ENCODE measurements around the gene ZNF217. TPM values are rescaled to one million over a fixed set of nuclear protein-coding genes. Genes with fewer than 3 reads are reported as not detected.
"Not testable (repeated sequence)": the region's sequence is repeated elsewhere in the genome, so short reads cannot be mapped to it uniquely, and the experiment has no call there.

The ZNF217 gene
- total RNA-seq, 1 donor from 2014 or later: 76.3 TPM

GRCh38 chr20:53524589-53525312 lies 68.9 kb downstream of the ZNF217 start:
- Mint-ChIP-seq H3K36me3 (ENCODE audit: insufficient read depth) (no peaks in the 10 kb centered on the region), H3K4me3 (ENCODE audit: low read depth) (no peak overlapping the region), H3K27ac (no peak overlapping the region), H3K27me3 (no peaks in the 10 kb centered on the region), H3K9me3 (ENCODE audit: low read depth) (no peaks in the 10 kb centered on the region), H3K4me1 (ENCODE audit: low read depth) (no peaks in the 10 kb centered on the region)
- DNase-seq (ENCODE audit: low spot score, unreplicated experiment): no peak
- TF ChIP-seq, protein P1, sequence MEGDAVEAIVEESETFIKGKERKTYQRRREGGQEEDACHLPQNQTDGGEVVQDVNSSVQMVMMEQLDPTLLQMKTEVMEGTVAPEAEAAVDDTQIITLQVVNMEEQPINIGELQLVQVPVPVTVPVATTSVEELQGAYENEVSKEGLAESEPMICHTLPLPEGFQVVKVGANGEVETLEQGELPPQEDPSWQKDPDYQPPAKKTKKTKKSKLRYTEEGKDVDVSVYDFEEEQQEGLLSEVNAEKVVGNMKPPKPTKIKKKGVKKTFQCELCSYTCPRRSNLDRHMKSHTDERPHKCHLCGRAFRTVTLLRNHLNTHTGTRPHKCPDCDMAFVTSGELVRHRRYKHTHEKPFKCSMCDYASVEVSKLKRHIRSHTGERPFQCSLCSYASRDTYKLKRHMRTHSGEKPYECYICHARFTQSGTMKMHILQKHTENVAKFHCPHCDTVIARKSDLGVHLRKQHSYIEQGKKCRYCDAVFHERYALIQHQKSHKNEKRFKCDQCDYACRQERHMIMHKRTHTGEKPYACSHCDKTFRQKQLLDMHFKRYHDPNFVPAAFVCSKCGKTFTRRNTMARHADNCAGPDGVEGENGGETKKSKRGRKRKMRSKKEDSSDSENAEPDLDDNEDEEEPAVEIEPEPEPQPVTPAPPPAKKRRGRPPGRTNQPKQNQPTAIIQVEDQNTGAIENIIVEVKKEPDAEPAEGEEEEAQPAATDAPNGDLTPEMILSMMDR (IDR thresholded peaks at IDR 0.05; ENCODE audit: unreplicated experiment): no peak

- H3K9me3 Mint-ChIP-seq (ENCODE audit: low read depth); H3K4me1 Mint-ChIP-seq (ENCODE audit: low read depth); DNase-seq (ENCODE audit: low spot score, unreplicated experiment); H3K27ac Mint-ChIP-seq; H3K36me3 Mint-ChIP-seq (ENCODE audit: insufficient read depth); H3K4me3 Mint-ChIP-seq (ENCODE audit: low read depth); H3K27me3 Mint-ChIP-seq: not testable (repeated sequence)
Observed at GRCh38 chr20:53523615-53524014, 70.0 kb downstream of the ZNF217 start.

DNA sequence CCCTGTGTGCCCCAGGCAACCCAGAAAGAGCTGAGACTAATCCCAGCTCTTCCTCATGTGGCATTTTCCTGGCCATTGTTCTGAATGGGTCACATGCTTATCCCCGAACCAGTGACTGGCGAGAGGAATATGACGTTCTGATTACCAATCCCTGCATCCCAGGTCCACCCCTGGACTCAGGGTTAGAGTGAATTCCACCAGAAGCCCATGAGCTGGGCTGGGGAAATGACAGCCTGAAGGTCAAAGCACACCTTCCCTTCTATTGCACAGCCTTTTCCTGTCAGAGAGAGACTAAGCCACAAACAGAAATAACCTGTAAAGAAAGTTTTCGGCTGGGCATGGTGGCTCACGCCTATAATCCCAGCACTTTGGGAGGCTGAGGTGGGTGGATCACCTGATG lies 70.9 kb downstream of the ZNF217 start:
- H3K4me3 Mint-ChIP-seq (ENCODE audit: low read depth): no peak overlapping the region
- no peak for DNase-seq (ENCODE audit: low spot score, unreplicated experiment)
- H3K36me3 Mint-ChIP-seq (ENCODE audit: insufficient read depth): no peaks in the 10 kb centered on the region
- TF ChIP-seq, protein P1 (IDR thresholded peaks at IDR 0.05; ENCODE audit: unreplicated experiment): no peak
- no peaks in the 10 kb centered on the region for H3K4me1 Mint-ChIP-seq (ENCODE audit: low read depth)
- H3K9me3 Mint-ChIP-seq (ENCODE audit: low read depth): no peaks in the 10 kb centered on the region
- H3K27me3 Mint-ChIP-seq: no peaks in the 10 kb centered on the region
- H3K27ac Mint-ChIP-seq: no peak overlapping the region

GRCh38 chr20:53522026-53522425 lies 71.6 kb downstream of the ZNF217 start:
- no peaks in the 10 kb centered on the region for H3K36me3 Mint-ChIP-seq (ENCODE audit: insufficient read depth)
- H3K9me3 Mint-ChIP-seq (ENCODE audit: low read depth): no peaks in the 10 kb centered on the region
- H3K4me3 Mint-ChIP-seq (ENCODE audit: low read depth): no peak overlapping the region
- no peaks in the 10 kb centered on the region for H3K4me1 Mint-ChIP-seq (ENCODE audit: low read depth)
- no peak overlapping the region for H3K27ac Mint-ChIP-seq
- no peaks in the 10 kb centered on the region for H3K27me3 Mint-ChIP-seq
- TF ChIP-seq, protein P1 (IDR thresholded peaks at IDR 0.05; ENCODE audit: unreplicated experiment): no peak
- no peak for DNase-seq (ENCODE audit: low spot score, unreplicated experiment)

DNA sequence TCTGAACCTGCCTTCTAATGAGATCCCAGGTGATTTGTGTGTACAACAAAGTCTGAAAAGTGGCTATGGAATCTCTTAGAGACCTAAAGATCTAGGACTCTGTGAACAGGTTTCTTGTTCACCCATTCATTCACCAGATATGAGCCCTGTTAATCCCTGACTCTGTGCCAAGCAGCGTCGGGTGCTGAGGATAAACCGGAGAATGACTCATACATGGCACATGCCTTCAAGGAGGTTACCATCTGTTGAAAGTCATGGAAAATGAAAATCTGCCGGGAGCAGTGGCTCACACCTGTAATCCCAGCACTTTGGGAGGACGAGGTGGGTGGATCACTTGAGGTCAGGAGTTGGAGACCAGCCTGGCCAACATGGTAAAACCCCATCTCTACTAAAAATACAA lies 72.2 kb downstream of the ZNF217 start:
- not testable (repeated sequence) for H3K27ac Mint-ChIP-seq; H3K9me3 Mint-ChIP-seq (ENCODE audit: low read depth); H3K4me1 Mint-ChIP-seq (ENCODE audit: low read depth); H3K27me3 Mint-ChIP-seq; H3K4me3 Mint-ChIP-seq (ENCODE audit: low read depth); H3K36me3 Mint-ChIP-seq (ENCODE audit: insufficient read depth); DNase-seq (ENCODE audit: low spot score, unreplicated experiment)

- Mint-ChIP-seq H3K4me3 (ENCODE audit: low read depth) (no peak overlapping the region), H3K4me1 (ENCODE audit: low read depth) (peaks cover 18% of the 10 kb centered on the region), H3K27ac (no peak overlapping the region), H3K36me3 (ENCODE audit: insufficient read depth) (no peaks in the 10 kb centered on the region), H3K27me3 (no peaks in the 10 kb centered on the region), H3K9me3 (ENCODE audit: low read depth) (no peaks in the 10 kb centered on the region)
- DNase-seq (ENCODE audit: low spot score, unreplicated experiment): no peak
- TF ChIP-seq, protein P1 (IDR thresholded peaks at IDR 0.05; ENCODE audit: unreplicated experiment): no peak
Observed at GRCh38 chr20:53517146-53517545, 76.5 kb downstream of the ZNF217 start.
